ENCODE measurements around the gene NATD1.

The NATD1 gene

DNA sequence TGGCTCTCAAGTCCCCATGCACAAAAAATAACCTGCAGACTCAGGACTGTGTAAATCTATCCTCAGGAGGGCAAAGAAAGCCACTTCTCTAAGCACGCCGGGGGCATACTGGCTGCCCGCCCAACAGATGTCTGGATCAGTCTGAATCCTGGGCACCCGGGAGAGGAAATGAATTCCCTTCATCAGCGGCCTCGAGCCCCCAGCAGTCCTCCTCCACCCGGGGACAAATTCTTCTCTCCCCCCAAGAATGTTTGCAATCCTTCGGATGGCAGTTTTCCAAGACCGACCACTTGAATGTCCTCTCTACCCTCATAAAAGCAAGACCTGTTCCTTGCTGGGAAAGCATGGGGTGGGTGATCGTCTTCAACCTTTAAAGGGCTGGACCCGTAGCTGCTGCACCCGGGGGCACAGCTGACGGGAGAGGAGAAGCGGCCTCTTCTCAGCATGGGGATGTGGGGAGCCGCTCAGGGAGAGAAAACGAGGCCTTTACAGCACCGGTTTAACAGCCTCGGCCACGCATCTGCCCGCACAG lies 21.9 kb upstream of the NATD1 start:
- H3K27ac Mint-ChIP-seq: peak overlapping the region; percentile 58
- intact Hi-C loops (cut with micrococcal nuclease): loop anchor here (5.0 kb wide), 1 partner anchor 233 kb away; the partner anchor contains the start of gene USP22
- peaks cover 19% of the 10 kb centered on the region for H3K27me3 Mint-ChIP-seq
- no peaks in the 10 kb centered on the region for H3K9me3 Mint-ChIP-seq
- H3K4me1 Mint-ChIP-seq (ENCODE audit: low read depth): peaks cover 35% of the 10 kb centered on the region
- H3K4me3 Mint-ChIP-seq: peak overlapping the region; percentile 84
- no peaks in the 10 kb centered on the region for H3K36me3 Mint-ChIP-seq (ENCODE audit: low read depth)

- Mint-ChIP-seq H3K4me1 (ENCODE audit: low read depth) (peaks cover 17% of the 10 kb centered on the region), H3K27me3 (peaks cover 19% of the 10 kb centered on the region), H3K9me3 (no peaks in the 10 kb centered on the region), H3K36me3 (ENCODE audit: low read depth) (no peaks in the 10 kb centered on the region), H3K27ac (no peak overlapping the region), H3K4me3 (no peak overlapping the region)
- intact Hi-C loops (cut with micrococcal nuclease): no loop called here
These were observed 19.9 kb upstream of the NATD1 start for GRCh38 chr17:21272881-21273792.

GRCh38 chr17:21272250-21272649 lies 19.0 kb upstream of the NATD1 start:
- Mint-ChIP-seq H3K27ac (no peak overlapping the region), H3K9me3 (no peaks in the 10 kb centered on the region), H3K36me3 (ENCODE audit: low read depth) (no peaks in the 10 kb centered on the region), H3K4me1 (ENCODE audit: low read depth) (peaks cover 16% of the 10 kb centered on the region), H3K27me3 (peaks cover 19% of the 10 kb centered on the region), H3K4me3 (no peak overlapping the region)
- intact Hi-C loops (cut with micrococcal nuclease): no loop called here

- intact Hi-C loops (cut with micrococcal nuclease): no loop called here
- Mint-ChIP-seq H3K4me3 (no peak overlapping the region), H3K27me3 (peaks cover 15% of the 10 kb centered on the region), H3K9me3 (no peaks in the 10 kb centered on the region), H3K4me1 (ENCODE audit: low read depth) (peaks cover 16% of the 10 kb centered on the region), H3K27ac (no peak overlapping the region), H3K36me3 (ENCODE audit: low read depth) (no peaks in the 10 kb centered on the region)
These were observed 18.4 kb upstream of the NATD1 start for GRCh38 chr17:21271454-21272183.

GRCh38 chr17:21269394-21269793 lies 16.2 kb upstream of the NATD1 start:
- Mint-ChIP-seq H3K4me1 (ENCODE audit: low read depth) (no peaks in the 10 kb centered on the region), H3K36me3 (ENCODE audit: low read depth) (no peaks in the 10 kb centered on the region), H3K27me3 (peaks cover 1% of the 10 kb centered on the region), H3K4me3 (no peak overlapping the region), H3K27ac (no peak overlapping the region), H3K9me3 (no peaks in the 10 kb centered on the region)
- intact Hi-C loops (cut with micrococcal nuclease): no loop called here

GRCh38 chr17:21268596-21269188 lies 15.5 kb upstream of the NATD1 start:
- no peak overlapping the region for H3K4me3 Mint-ChIP-seq
- no peaks in the 10 kb centered on the region for H3K27me3 Mint-ChIP-seq
- no peaks in the 10 kb centered on the region for H3K36me3 Mint-ChIP-seq (ENCODE audit: low read depth)
- intact Hi-C loops (cut with micrococcal nuclease): no loop called here
- H3K9me3 Mint-ChIP-seq: no peaks in the 10 kb centered on the region
- H3K27ac Mint-ChIP-seq: no peak overlapping the region
- no peaks in the 10 kb centered on the region for H3K4me1 Mint-ChIP-seq (ENCODE audit: low read depth)

GRCh38 chr17:21263376-21263775 lies 10.2 kb upstream of the NATD1 start:
- no peak overlapping the region for H3K27ac Mint-ChIP-seq
- intact Hi-C loops (cut with micrococcal nuclease): no loop called here

GRCh38 chr17:21262259-21262993 lies 9.2 kb upstream of the NATD1 start:
- Mint-ChIP-seq H3K4me1 (ENCODE audit: low read depth) (no peaks in the 10 kb centered on the region), H3K36me3 (ENCODE audit: low read depth) (no peaks in the 10 kb centered on the region), H3K27me3 (peaks cover 1% of the 10 kb centered on the region), H3K27ac (no peak overlapping the region), H3K4me3 (no peak overlapping the region), H3K9me3 (no peaks in the 10 kb centered on the region)
- intact Hi-C loops (cut with micrococcal nuclease): no loop called here

More at GRCh38 chr17:21263376-21263775, 10.2 kb upstream of the NATD1 start:
- H3K36me3 Mint-ChIP-seq (ENCODE audit: low read depth): no peaks in the 10 kb centered on the region
- H3K4me3 Mint-ChIP-seq: no peak overlapping the region
- H3K4me1 Mint-ChIP-seq (ENCODE audit: low read depth): no peaks in the 10 kb centered on the region
- no peaks in the 10 kb centered on the region for H3K27me3 Mint-ChIP-seq
- no peaks in the 10 kb centered on the region for H3K9me3 Mint-ChIP-seq

GRCh38 chr17:21258593-21258992 lies 5.4 kb upstream of the NATD1 start:
- Mint-ChIP-seq H3K9me3 (no peaks in the 10 kb centered on the region), H3K4me1 (ENCODE audit: low read depth) (no peaks in the 10 kb centered on the region), H3K36me3 (ENCODE audit: low read depth) (no peaks in the 10 kb centered on the region), H3K4me3 (no peak overlapping the region), H3K27me3 (peaks cover 1% of the 10 kb centered on the region), H3K27ac (no peak overlapping the region)
- intact Hi-C loops (cut with micrococcal nuclease): no loop called here

DNA sequence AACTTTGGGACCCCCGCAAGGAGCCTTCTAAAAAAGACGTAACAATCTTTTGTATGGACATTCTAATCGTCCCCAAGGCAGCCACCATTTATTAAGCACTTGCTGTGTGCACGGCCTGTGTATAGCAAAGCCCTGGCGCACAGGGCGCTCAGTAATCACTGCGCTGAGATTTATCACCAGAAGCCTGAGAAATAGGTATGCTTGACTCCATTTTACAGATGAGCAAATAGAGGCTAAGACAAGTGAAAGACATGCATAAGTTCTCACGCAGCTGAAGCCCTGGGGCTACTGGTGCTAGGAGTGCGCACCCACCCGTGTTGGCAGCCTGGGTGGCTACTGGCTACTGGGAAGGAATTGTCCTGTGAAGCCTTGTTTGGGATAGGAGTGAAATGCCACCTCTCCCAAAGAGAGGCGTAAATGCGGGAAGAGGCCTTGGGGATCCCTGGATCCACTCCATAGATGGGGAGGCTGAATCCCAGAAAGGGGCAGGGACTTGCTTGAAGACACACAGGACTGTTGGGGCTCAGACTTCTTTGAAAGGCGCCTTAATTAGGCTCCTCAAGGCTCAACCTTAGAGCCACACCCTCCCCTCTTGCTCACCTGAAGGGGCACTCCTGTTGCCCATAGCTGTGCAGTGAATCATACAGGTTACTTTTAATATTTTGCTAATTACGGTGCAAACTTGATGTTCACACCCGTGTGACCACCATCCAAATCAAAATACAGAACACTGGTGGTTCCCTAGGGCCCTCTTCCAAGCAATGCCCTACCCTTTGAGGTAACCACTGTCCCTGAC lies 634 bp upstream of the NATD1 start:
- Mint-ChIP-seq H3K4me1 (ENCODE audit: low read depth) (peaks cover 33% of the 10 kb centered on the region), H3K9me3 (no peaks in the 10 kb centered on the region), H3K4me3 (peak overlapping the region; percentile 72), H3K27me3 (peaks cover 1% of the 10 kb centered on the region), H3K27ac (peak overlapping the region; percentile 66), H3K36me3 (ENCODE audit: low read depth) (no peaks in the 10 kb centered on the region)
- intact Hi-C loops (cut with micrococcal nuclease): loop anchor here (1.0 kb wide), 1 partner anchor 40 kb away; the partner anchor contains the start of gene TMEM11

- intact Hi-C loops (cut with micrococcal nuclease): no loop called here
- H3K9me3 Mint-ChIP-seq: no peaks in the 10 kb centered on the region
- H3K27ac Mint-ChIP-seq: peak overlapping the region; percentile 67
- peaks cover 34% of the 10 kb centered on the region for H3K4me1 Mint-ChIP-seq (ENCODE audit: low read depth)
- peak overlapping the region; percentile 77 for H3K4me3 Mint-ChIP-seq
- H3K27me3 Mint-ChIP-seq: no peaks in the 10 kb centered on the region
- H3K36me3 Mint-ChIP-seq (ENCODE audit: low read depth): peaks cover 6% of the 10 kb centered on the region
These were observed 868 bp downstream of the NATD1 start for GRCh38 chr17:21252289-21252795.

GRCh38 chr17:21251337-21252010 lies 1.7 kb downstream of the NATD1 start:
- intact Hi-C loops (cut with micrococcal nuclease): no loop called here
- Mint-ChIP-seq H3K27ac (no peak overlapping the region), H3K36me3 (ENCODE audit: low read depth) (peaks cover 6% of the 10 kb centered on the region), H3K4me1 (ENCODE audit: low read depth) (peaks cover 34% of the 10 kb centered on the region), H3K27me3 (no peaks in the 10 kb centered on the region), H3K9me3 (no peaks in the 10 kb centered on the region), H3K4me3 (no peak overlapping the region)

Data from dendritic cell treated with granulocyte-macrophage colony-stimulating factor and Interleukin-4, amounts not matched to agents 40 ng/mL and 50 ng/mL, for 4 days (primary cell).